Ascending aorta (tissue), 2 donors: ENCODE data around the gene ZNF100. TPM values are rescaled to one million over a fixed set of nuclear protein-coding genes. Genes with fewer than 3 reads are reported as not detected.

Experiments
- DNase-seq, 2 donors: peaks; one replicate each; pipeline ENCODE4 v3.0.0-alpha.2; 2019; ENCODE audit warnings: low spot score in 2 of 2
- H3K27ac ChIP-seq, 2 donors: fragments of 200-600 bp; sonication (generic); one replicate each; pipeline ENCODE4 v1.5.1; 2016 to 2017; ENCODE audit warnings: mild to moderate bottlenecking in 1 of 2
- H3K27me3 ChIP-seq: fragments of 200-600 bp; sonication (generic); one replicate; pipeline ENCODE4 v1.5.1; 2017
- H3K36me3 ChIP-seq, 2 donors: fragments of 200-600 bp; sonication (generic); one replicate each; pipeline ENCODE4 v1.5.1; 2016
- H3K4me1 ChIP-seq, 2 donors: fragments of 200-600 bp; sonication (generic); one replicate each; pipeline ENCODE4 v1.5.1; 2016 to 2017; ENCODE audit warnings: mild to moderate bottlenecking in 1 of 2
- H3K4me3 ChIP-seq, 2 donors: fragments of 200-600 bp; sonication (generic); one replicate each; pipeline ENCODE4 v1.5.1; 2016 to 2017; ENCODE audit warnings: mild to moderate bottlenecking in 1 of 2
- H3K9me3 ChIP-seq, 2 donors: fragments of 200-600 bp; sonication (generic); one replicate each; pipeline ENCODE4 v1.5.1; 2016
- CTCF ChIP-seq, 3 experiments: fragments of 200-600 bp in 2 of 3; fragments of 450-650 bp in 1 of 3; sonication (generic) in 2 of 3; IDR thresholded peaks; one replicate each; pipeline ENCODE4 v1.5.1; 2016 to 2019; ENCODE audit warnings: antibody characterized with exemption in 3 of 3, mild to moderate bottlenecking in 1 of 3, moderate library complexity in 1 of 3
- intact Hi-C: fragments of 100-400 bp; cut with DNase I; formaldehyde crosslinking; loops from one replicate; pipeline ENCODE4 v1.15.1; 2023
- total RNA-seq: library from RNA; depleted of rRNA; stranded (reverse); fragments of >200 nt; gene quantifications from one replicate; pipeline ENCODE4 v1.1.0, GENCODE V29; 2016

ZNF100 gene
- total RNA-seq, 1 donor from 2014 or later: 4.2 TPM

GRCh38 chr19:21707065-21707464 lies 60.3 kb downstream of the ZNF100 start:
- H3K9me3 ChIP-seq: no peaks in the 10 kb centered on the region
- no peaks in the 10 kb centered on the region for H3K27me3 ChIP-seq
- H3K4me1 ChIP-seq: no peaks in the 10 kb centered on the region
- H3K4me3 ChIP-seq: no peak overlapping the region
- no peaks in the 10 kb centered on the region for H3K36me3 ChIP-seq
- no peak overlapping the region for H3K27ac ChIP-seq
- no peak for TF ChIP-seq CTCF (IDR thresholded peaks at IDR 0.05)
- no peak for DNase-seq
- intact Hi-C loops: no loop called here

- Histone ChIP-seq H3K4me3 (no peak overlapping the region), H3K27me3 (no peaks in the 10 kb centered on the region)
Observed at GRCh38 chr19:21705393-21705792, 62.0 kb downstream of the ZNF100 start.

GRCh38 chr19:21704320-21704719 lies 63.1 kb downstream of the ZNF100 start:
- intact Hi-C loops: no loop called here
- H3K9me3 ChIP-seq: no peaks in the 10 kb centered on the region
- no peak overlapping the region for H3K27ac ChIP-seq
- no peaks in the 10 kb centered on the region for H3K36me3 ChIP-seq
- no peak overlapping the region for H3K4me3 ChIP-seq
- no peaks in the 10 kb centered on the region for H3K27me3 ChIP-seq
- no peaks in the 10 kb centered on the region for H3K4me1 ChIP-seq
- no peak for DNase-seq
- TF ChIP-seq CTCF (IDR thresholded peaks at IDR 0.05): no peak

More at GRCh38 chr19:21705393-21705792, 62.0 kb downstream of the ZNF100 start:
- intact Hi-C loops: no loop called here
- TF ChIP-seq CTCF (IDR thresholded peaks at IDR 0.05): no peak
- no peaks in the 10 kb centered on the region for H3K4me1 ChIP-seq
- H3K27ac ChIP-seq: no peak overlapping the region
- DNase-seq: no peak
- H3K36me3 ChIP-seq: no peaks in the 10 kb centered on the region
- no peaks in the 10 kb centered on the region for H3K9me3 ChIP-seq

GRCh38 chr19:21699197-21699596 lies 68.2 kb downstream of the ZNF100 start:
- intact Hi-C loops: loop anchor here (5.0 kb wide), 1 partner anchor 217 kb away; no protein-coding TSS in a partner anchor

GRCh38 chr19:21698215-21698614 lies 69.2 kb downstream of the ZNF100 start:
- Histone ChIP-seq H3K27me3 (no peaks in the 10 kb centered on the region), H3K27ac (no peak overlapping the region), H3K36me3 (no peaks in the 10 kb centered on the region), H3K9me3 (no peaks in the 10 kb centered on the region), H3K4me1 (no peaks in the 10 kb centered on the region), H3K4me3 (no peak overlapping the region)
- peak; percentile 6 to 57 (median 26) for TF ChIP-seq CTCF (IDR thresholded peaks at IDR 0.05)
- DNase-seq: no peak
- intact Hi-C loops: loop anchor here (5.0 kb wide), 1 partner anchor 216 kb away; no protein-coding TSS in a partner anchor

More at GRCh38 chr19:21699197-21699596, 68.2 kb downstream of the ZNF100 start:
- no peak for DNase-seq
- TF ChIP-seq CTCF (IDR thresholded peaks at IDR 0.05): no peak
- Histone ChIP-seq H3K4me3 (no peak overlapping the region), H3K36me3 (no peaks in the 10 kb centered on the region), H3K27me3 (no peaks in the 10 kb centered on the region), H3K9me3 (no peaks in the 10 kb centered on the region), H3K4me1 (no peaks in the 10 kb centered on the region), H3K27ac (no peak overlapping the region)

GRCh38 chr19:21697698-21698097 lies 69.7 kb downstream of the ZNF100 start:
- H3K27me3 ChIP-seq: no peaks in the 10 kb centered on the region
- intact Hi-C loops: loop anchor here (5.0 kb wide), 1 partner anchor 215 kb away; no protein-coding TSS in a partner anchor
- no peak for DNase-seq

More at GRCh38 chr19:21697698-21698097, 69.7 kb downstream of the ZNF100 start:
- no peak for TF ChIP-seq CTCF (IDR thresholded peaks at IDR 0.05)
- H3K4me3 ChIP-seq: no peak overlapping the region
- H3K4me1 ChIP-seq: no peaks in the 10 kb centered on the region
- no peak overlapping the region for H3K27ac ChIP-seq
- H3K9me3 ChIP-seq: no peaks in the 10 kb centered on the region
- H3K36me3 ChIP-seq: no peaks in the 10 kb centered on the region
